ENCODE data around the gene CD4. TPM values are rescaled to one million over a fixed set of nuclear protein-coding genes. Genes with fewer than 3 reads are reported as not detected.

CD4 gene
- total and polyA plus RNA-seq, 2 of the 4 experiments (the other 2 are of a cell fraction), result 5.7 to 15.0 TPM

DNA sequence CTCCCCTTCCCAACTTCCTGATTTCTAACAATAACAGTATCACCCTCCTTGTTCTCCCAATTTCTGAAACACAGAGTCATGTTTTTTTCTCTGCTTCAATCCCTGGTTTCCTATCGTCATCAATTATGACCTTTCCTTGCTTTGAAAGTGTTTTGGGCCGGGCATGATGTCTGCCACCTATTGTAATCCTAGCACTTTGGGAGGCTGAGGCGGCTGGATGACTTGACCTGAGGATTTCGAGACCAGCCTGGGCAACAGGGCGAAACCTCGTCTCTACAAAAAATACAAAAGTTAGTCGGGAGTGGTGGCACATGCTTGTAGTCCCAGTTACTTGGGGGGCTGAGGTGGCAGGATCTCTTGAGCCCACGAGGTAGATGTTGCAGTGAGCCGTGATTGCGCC lies 19.7 kb downstream of the CD4 start:
- no peak overlapping the region for H2AK9ac ChIP-seq (replicated peaks; ENCODE audit: low read depth, low read length, poor library complexity)
- no peak overlapping the region for H3K18ac ChIP-seq (ENCODE audit: low read depth, low read length)
- H2BK20ac ChIP-seq (ENCODE audit: low read depth, low read length), result no peak overlapping the region
- no peak overlapping the region for H3K14ac ChIP-seq (replicated peaks; ENCODE audit: low read depth, low read length)
- H3K9me1 ChIP-seq (ENCODE audit: insufficient read depth, low read length), result no peaks in the 10 kb centered on the region
- H3K4me2 ChIP-seq (ENCODE audit: low read depth, low read length), result no peak overlapping the region
- H2BK15ac ChIP-seq (ENCODE audit: low read depth, low read length), result no peak overlapping the region
- no peak overlapping the region for H3K56ac ChIP-seq (ENCODE audit: extremely low read depth, insufficient read depth, low read length)
- DNase-seq (no peak), ATAC-seq (ENCODE audit: low read depth) (no peak)
- ChIA-PET CTCF (interaction anchor here (0.7 kb wide), 1 partner anchor 104 kb away, joined by 4 read pairs; no protein-coding TSS in a partner anchor), POLR2A (ENCODE audit: unreplicated experiment) (interaction anchor here (0.6 kb wide), 1 partner anchor 187 kb away, joined by 7 read pairs; no protein-coding TSS in a partner anchor)
- intact Hi-C loops (cut with micrococcal nuclease) (no loop called here), dilution Hi-C loops (cut with HindIII; ENCODE audit: low sequenced_read_pairs, unreplicated experiment) (no loop called here), in situ Hi-C loops (cut with MboI; ENCODE audit: low sequenced_read_pairs) (no loop called here)
- no peak overlapping the region for H3K9ac ChIP-seq (ENCODE audit: low read depth, low read length)
- no peak overlapping the region for H4K91ac ChIP-seq (ENCODE audit: insufficient read depth, low read depth, low read length)
- 0 out of 2 replicates have a peak overlapping the region, but pooled peaks have one; percentile 27 for H3K23ac ChIP-seq (ENCODE audit: low read depth, low read length)
- no peaks in the 10 kb centered on the region for H3K79me1 ChIP-seq (ENCODE audit: low read depth in 1 of 2, low read length in 2 of 2)
- no peaks in the 10 kb centered on the region for H3K36me3 ChIP-seq (ENCODE audit: control insufficient read depth, insufficient read depth, low read length)
- no peak for TF ChIP-seq MXI1 (IDR thresholded peaks at IDR 0.05; ENCODE audit: borderline replicate concordance, low read depth, low read length)
- TF ChIP-seq BHLHE40 (IDR thresholded peaks at IDR 0.05; ENCODE audit: low read depth, low read length), result no peak
- no peak for TF ChIP-seq RAD21 (IDR thresholded peaks at IDR 0.05; ENCODE audit: low read length)
- TF ChIP-seq NFE2L2 (IDR thresholded peaks at IDR 0.05; ENCODE audit: low read depth, low read length), result no peak
- no peak for TF ChIP-seq CHD1 (IDR thresholded peaks at IDR 0.05; ENCODE audit: low read depth, low read length)
- TF ChIP-seq, protein P1, sequence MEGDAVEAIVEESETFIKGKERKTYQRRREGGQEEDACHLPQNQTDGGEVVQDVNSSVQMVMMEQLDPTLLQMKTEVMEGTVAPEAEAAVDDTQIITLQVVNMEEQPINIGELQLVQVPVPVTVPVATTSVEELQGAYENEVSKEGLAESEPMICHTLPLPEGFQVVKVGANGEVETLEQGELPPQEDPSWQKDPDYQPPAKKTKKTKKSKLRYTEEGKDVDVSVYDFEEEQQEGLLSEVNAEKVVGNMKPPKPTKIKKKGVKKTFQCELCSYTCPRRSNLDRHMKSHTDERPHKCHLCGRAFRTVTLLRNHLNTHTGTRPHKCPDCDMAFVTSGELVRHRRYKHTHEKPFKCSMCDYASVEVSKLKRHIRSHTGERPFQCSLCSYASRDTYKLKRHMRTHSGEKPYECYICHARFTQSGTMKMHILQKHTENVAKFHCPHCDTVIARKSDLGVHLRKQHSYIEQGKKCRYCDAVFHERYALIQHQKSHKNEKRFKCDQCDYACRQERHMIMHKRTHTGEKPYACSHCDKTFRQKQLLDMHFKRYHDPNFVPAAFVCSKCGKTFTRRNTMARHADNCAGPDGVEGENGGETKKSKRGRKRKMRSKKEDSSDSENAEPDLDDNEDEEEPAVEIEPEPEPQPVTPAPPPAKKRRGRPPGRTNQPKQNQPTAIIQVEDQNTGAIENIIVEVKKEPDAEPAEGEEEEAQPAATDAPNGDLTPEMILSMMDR (conservative IDR thresholded peaks at IDR 0.05; ENCODE audit: low read depth, low read length), result no peak
- TF ChIP-seq FOS (IDR thresholded peaks at IDR 0.05; ENCODE audit: low read depth, low read length), result no peak
- TF ChIP-seq, protein P2, sequence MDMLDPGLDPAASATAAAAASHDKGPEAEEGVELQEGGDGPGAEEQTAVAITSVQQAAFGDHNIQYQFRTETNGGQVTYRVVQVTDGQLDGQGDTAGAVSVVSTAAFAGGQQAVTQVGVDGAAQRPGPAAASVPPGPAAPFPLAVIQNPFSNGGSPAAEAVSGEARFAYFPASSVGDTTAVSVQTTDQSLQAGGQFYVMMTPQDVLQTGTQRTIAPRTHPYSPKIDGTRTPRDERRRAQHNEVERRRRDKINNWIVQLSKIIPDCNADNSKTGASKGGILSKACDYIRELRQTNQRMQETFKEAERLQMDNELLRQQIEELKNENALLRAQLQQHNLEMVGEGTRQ (IDR thresholded peaks at IDR 0.05; ENCODE audit: low read depth, low read length), result no peak
- H3K9me3 ChIP-seq (ENCODE audit: control insufficient read depth, insufficient read depth, low read length), result no peaks in the 10 kb centered on the region
- no peak overlapping the region for H3K27ac ChIP-seq (ENCODE audit: insufficient read depth, low read length)
- no peak overlapping the region for H3K4me3 ChIP-seq (ENCODE audit: insufficient read depth, low read depth, low read length)
- H3K4ac ChIP-seq (ENCODE audit: low read depth, low read length), result no peak overlapping the region
- no peak overlapping the region for H4K5ac ChIP-seq (ENCODE audit: low read depth, low read length)
- H2AK5ac ChIP-seq (ENCODE audit: low read depth, low read length), result no peak overlapping the region
- no peak overlapping the region for H4K8ac ChIP-seq (ENCODE audit: low read depth in 2 of 2, low read length in 2 of 2)
- no peaks in the 10 kb centered on the region for H3K27me3 ChIP-seq (ENCODE audit: control insufficient read depth, insufficient read depth, low read length)
- 42% methylated on average over 2 of the region's 10 CpGs; no CpG with 5 or more reads in 1 of the 2 experiments for WGBS, 2 experiments (ENCODE audit: extremely low coverage in 2 of 2, insufficient read length in 1 of 2)
- no peaks in the 10 kb centered on the region for H4K20me1 ChIP-seq (ENCODE audit: insufficient read depth, low read length)
- BruUV-seq (replicated peaks), result no TSS peak
- H2AFZ ChIP-seq (replicated peaks; ENCODE audit: low read length, poor library complexity), result no peak overlapping the region
- H3K4me1 ChIP-seq (ENCODE audit: control insufficient read depth, insufficient read depth, low read length), result no peaks in the 10 kb centered on the region
- no peak overlapping the region for H2BK120ac ChIP-seq (ENCODE audit: low read depth, low read length)
- no peak overlapping the region for H2BK5ac ChIP-seq (ENCODE audit: low read depth, low read length, poor library complexity, severe bottlenecking)
